ENCODE results near the gene KTI12. TPM values are rescaled to one million over a fixed set of nuclear protein-coding genes. Genes with fewer than 3 reads are reported as not detected.
A peak's percentile ranks its signal among the peaks of the same experiment; 100 is the strongest.
"Not testable (repeated sequence)": the region's sequence is repeated elsewhere in the genome, so short reads cannot be mapped to it uniquely, and the experiment has no call there.

The KTI12 gene
- total RNA-seq, 1 donor from 2014 or later = 5.9 TPM

- no peak for DNase-seq (ENCODE audit: low spot score)
These were observed 4.3 kb upstream of the KTI12 start for GRCh38 chr1:52037909-52038308.

DNA sequence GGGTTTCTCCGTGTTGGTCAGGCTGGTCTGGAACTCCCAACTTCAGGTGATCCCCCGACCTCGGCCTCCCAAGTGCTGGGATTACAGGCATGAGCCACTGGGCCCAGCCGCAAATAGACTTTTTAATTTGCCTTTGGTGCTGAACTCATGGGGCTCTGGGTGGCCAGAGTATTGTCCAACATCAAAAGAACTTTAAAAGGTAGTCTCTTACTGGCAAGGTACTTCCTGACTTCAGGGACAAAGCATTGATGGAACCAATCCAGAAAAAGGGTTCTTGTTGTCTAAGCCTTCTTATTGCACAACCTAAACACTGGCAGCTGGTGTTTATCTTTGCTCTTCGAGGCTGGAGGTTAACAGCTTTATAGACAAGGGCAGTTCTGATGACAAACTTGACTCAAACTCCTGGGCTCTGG, 3.8 kb upstream of the KTI12 start:
- DNase-seq (ENCODE audit: low spot score) = no peak

GRCh38 chr1:52034050-52034384, 407 bp upstream of the KTI12 start:
- no peak for DNase-seq (ENCODE audit: low spot score)

DNA sequence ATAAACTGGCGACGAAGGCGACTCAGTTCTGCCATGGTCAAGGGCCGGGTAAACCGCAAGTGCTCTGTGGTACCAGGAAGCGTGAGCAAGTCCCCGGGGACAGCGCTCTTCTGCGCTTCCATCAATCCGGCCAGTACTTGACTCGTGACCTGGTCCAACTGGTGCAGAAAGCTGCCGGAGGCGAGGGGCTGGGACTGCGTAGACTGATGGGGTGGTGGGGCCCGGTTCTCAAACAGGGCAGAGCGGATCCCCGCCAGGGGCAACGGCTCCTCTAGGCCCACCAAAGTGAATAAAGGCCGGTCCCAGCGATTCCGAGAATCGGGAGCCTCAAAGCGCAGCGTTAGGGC, 852 bp downstream of the KTI12 start:
- DNase-seq (ENCODE audit: low spot score) = peak; percentile 44

- DNase-seq (ENCODE audit: low spot score) = no peak
These were observed 1.4 kb downstream of the KTI12 start for GRCh38 chr1:52032124-52032784.

DNA sequence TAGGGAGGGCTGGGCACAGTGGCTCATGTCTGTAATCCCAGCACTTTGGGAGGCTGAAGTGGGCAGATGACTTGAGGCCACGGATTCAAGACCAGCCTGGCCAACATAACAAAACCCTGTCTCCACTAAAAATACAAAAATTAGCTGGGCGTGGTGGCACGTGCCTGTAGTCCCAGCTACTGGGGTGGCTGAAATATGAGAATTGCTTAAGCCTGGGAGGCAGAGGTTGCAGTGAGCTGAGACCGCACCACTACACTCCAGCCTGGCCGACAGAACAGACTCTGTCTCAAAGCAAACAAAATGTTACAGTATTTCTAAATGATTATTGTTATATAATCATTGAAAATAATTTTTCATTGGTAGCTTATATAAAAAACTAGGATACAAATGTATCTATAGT, 4.8 kb downstream of the KTI12 start:
- DNase-seq (ENCODE audit: low spot score) = not testable (repeated sequence)

- DNase-seq (ENCODE audit: low spot score) = no peak
These were observed 5.3 kb downstream of the KTI12 start for GRCh38 chr1:52028328-52028727.

DNA sequence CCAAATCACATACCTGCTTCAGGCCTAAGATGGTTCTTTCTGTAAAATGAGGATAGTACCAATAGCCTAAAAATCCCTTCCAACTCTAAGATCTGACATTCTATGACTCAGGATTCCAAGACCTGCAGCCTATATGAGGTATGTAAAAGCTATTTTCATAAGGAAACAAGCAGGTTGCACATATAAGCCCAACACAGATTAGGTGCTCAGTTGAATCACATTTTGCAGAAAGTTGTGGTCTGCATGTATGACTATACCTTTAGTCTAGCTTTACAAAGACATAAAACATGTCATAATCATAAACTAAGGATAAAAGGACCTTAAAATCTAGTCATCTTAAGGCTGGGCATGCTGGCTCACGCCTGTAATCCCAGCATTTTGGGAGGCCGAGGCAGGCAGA, 7.3 kb downstream of the KTI12 start:
- DNase-seq (ENCODE audit: low spot score) = no peak

DNA sequence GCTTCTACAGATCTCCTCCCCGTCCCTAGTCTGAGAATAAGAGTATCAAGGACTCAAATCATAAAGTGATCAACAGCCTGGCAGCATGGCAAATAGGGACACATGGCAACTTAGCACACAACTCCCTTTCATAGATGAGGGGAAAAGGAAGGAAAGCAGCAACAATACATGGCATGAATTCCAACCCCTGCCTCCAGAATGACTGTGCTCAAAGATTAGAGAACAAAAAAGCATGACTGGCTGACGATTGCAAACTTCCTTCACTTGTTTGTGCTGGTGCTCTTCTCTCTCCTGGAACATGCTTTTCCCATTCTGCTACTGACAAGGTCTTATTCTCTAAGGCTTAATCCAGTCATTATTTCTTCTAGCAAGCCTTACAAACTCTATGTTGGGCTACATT, 11.5 kb downstream of the KTI12 start:
- no peak for DNase-seq (ENCODE audit: low spot score)

GRCh38 chr1:52008071-52008809, 25.4 kb downstream of the KTI12 start:
- DNase-seq (ENCODE audit: low spot score) = no peak

DNA sequence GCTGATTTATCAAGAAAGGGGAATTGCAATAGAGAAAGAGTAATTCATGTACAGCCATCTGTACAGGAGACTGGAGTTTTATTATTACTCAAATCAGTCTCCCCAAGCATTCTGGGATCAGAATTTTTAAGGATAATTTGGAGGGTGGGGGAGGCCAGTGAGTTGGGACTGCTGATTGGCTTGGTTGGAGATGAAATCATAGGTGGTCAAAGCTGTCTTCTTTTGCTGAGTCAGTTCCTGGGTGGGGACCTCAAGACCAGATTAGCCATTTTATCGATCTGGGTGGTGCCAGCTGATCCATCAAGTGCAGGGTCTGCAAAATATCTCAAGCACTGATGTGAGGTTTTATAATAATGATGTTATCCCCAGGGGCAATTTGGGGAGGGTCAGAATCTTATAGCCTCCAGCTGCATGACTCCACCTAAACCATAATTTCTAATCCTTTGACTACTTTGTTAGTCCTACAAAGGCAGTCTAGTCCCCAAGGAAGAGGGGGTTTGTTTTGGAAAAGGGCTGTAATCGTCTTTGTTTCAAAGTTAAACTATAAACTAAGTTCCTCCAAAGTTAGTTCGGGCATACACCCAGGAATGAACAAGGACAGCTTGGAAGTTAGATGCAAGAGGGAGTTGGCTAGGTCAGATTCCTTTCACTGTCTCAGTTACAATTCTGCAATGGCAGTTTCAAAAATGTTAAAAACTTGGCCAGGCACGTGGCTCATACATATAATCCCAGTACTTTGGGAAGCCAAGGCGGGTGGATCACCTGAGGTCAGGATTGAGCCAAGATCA, 26.2 kb downstream of the KTI12 start:
- no peak for DNase-seq (ENCODE audit: low spot score)

- DNase-seq (ENCODE audit: low spot score) = not testable (repeated sequence)
These were observed 27.5 kb downstream of the KTI12 start for GRCh38 chr1:52006081-52006553.

GRCh38 chr1:52005548-52005947, 28.1 kb downstream of the KTI12 start:
- DNase-seq (ENCODE audit: low spot score) = not testable (repeated sequence)

DNA sequence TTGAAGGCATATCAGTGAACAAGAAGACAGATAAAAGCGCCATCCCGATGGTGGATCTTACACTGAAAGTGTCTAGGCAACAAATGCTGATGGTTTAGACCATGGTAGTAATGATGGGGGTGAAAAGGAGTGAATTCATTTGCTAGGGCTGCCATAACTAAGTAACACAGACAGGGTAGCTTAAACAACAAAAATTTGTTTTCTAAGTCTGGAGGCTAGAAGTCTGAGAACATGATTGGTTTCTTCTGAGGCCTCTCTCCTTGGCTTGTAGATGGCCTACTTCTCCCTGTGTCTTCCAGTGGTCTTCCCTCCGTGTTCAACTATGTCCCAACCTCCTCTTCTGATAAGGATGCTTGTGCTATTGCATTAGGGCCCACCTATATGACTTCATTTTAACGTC, 29.7 kb downstream of the KTI12 start:
- no peak for DNase-seq (ENCODE audit: low spot score)

DNA sequence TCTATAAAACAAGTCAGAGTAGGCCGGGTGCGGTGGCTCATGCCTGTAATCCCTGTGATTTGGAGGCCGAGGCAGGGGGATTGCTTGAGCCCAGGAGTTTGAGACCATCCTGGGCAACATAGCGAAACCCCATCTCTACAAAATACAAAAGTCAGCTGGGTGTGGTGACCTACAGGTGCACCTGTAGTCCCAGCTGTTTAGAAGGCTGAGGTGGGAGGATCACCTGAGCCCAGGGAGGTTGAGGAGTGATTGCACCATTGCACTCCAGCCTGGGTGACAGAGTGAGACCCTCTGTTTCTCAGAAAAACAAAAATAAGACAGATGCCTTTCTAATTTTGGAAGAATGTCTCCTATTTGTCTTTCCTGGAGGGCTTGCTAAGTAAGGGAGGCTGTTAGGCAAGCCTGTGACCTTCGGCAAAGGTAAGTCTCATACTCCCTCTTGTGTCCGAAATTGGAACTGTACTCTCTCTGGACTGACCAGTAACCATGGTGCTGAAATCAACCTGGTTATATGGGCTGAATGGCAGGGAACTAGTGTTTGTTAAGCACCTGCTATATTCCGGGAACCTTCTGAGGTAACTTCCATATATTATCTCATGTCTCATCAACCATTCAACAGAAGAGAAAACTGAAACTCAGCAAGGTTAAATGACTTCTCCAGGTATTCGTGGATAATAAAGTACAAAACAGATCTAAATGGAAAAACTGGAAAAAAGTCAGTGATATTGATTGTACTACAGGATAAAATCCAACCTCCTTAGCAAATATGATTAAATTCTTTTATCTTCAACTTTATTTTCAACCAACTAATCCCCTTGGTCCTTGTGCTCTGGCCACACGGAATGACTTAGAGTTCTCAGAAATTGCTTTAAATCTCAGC, 31.3 kb downstream of the KTI12 start:
- DNase-seq (ENCODE audit: low spot score) = peak; percentile 76

GRCh38 chr1:51998701-51999100, 34.9 kb downstream of the KTI12 start:
- no peak for DNase-seq (ENCODE audit: low spot score)

DNA sequence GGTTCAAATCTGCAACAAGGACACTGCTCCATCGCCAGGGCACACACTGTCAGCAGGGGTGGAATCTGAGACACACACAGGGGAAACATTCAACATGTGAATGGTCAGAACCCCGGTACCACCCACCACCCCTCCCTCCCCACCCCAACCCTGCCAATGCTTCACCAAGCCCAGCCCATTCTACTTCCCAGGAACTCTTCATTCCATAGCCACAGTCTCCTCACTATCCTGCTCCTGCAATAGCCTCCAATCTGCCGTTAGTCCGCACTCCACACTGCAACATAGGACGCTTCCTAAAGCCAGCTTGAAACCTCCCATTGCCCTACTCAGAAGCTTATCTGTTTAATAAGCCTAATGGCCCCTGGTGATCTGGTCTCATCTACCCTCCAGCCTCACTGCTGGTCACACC, 35.6 kb downstream of the KTI12 start:
- DNase-seq (ENCODE audit: low spot score) = no peak

- peak; percentile 67 for DNase-seq (ENCODE audit: low spot score)
These were observed 43.1 kb downstream of the KTI12 start, which contains the start of gene RAB3B for GRCh38 chr1:51990478-51990965. TSS of gene RAB3B (minus strand) at chr1:51990700. CDS start at chr1:51977117, 13,583 bp downstream.

DNA sequence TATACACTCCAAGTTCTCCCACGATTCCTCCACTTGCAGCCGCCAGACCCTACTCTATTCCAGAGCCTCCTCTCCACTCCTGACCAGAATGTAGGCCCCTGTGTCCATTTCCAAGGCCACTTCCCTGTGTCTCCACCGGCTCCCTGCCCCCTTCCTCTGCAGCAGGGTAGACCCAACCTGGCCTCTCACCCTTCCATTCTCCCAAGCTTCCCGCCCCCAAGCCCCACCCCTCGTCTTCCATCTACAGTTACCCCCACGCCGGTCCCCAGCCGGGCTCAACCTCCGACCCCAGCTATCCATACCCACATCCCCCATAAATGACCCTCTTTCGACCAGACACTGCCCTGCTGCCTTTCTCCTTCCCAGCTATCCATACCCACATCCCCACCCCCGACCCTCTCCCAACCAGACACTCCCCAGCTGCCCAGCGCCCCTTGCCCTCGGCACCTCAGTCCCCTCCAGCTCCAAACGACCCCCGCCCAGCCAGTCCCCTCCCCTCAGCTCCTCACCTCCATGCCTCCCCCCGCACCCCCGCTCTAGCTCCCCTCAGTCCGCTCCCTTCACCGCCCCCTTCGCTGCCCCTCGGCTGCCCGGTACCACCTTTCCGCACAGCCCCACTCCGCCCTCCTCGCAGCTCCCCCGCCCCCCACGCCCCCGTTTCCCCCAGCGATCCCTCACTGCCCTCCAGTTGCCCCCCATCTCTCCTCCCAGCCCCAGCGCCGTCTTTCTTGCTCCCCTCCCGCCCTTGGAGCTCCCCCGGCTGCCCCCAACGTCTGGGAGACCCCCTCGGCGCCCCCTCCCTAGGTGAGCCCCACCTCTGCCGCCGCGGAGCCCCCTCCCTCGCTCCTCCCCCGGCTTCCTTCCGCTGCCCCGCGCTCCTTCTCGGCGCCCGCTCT, 43.8 kb downstream of the KTI12 start:
- no peak for DNase-seq (ENCODE audit: low spot score)

- no peak for DNase-seq (ENCODE audit: low spot score)
These were observed 45.4 kb downstream of the KTI12 start for GRCh38 chr1:51988254-51988653.
